DMS153 (cell line): ENCODE data around the gene PRKN.

Experiments
- DNase-seq: peaks from one replicate; lab custom pipeline; 2025; lab: John Stamatoyannopoulos, UW

Gene PRKN

DNA sequence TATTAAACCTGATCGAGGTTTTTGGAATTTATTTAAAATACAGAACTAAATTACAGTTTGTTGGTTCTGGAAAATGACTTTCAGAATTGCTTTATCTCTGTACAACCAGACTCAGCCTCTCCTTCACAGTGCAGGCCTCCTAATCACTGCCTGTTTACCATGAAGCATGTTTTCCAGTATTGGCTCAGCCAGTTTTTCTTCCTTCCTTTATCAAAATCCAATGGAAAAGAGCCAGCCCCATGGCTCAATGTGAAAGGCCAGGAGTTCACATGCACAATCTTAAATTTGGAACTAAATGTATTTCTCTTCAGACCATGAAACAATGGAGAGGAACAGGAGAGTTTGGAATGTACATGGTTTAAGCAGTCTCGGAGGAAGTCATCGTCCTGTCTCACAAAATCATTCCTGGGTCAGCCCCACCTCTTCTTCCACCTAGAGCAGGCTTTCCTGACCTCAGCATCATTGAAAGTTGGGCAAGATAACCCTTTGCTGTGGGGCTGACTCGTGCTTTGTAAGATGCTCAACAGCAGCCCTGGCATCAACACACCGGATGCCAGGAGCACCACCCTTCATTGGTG is 772.8 kb downstream of the PRKN start:
- no peak for DNase-seq

DNA sequence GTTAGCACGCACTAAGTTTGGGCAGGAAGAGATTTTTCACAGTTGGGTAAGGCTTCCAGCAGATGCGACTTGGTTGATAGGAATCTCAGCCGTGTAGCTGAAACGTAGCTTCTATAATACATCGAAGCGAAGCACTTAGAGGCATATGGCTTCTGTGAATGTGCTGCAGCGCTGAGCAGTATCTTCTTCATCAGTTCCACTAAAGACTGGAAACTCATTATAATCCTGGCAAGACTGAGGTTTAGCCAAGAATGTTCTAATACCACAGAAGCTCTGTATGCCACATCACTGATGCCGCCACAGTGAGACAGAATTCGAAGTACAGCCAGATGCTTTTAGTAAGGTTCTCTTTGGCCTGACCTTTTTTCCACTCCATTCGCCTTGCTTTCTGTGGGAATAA is 773.5 kb downstream of the PRKN start:
- DNase-seq, result no peak

DNA sequence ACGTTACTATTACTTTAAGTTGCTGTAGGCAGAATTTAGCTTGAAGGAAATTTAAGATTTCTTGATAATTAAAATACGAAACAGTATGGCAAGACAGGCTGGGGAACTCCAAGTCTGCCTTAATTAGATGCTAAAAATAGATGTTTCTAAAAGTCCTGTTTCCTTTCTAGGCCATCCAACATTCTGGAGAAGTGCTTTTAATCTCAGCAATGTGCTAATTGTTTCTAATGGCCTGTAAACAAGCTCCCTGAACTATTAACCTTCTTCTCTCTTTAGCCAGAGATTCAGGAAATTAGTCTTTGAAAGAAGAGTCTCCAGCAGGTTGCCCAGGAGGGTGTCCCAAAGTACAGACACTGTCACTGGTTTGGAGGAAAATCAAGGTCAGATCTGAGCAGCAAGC is 776.4 kb downstream of the PRKN start:
- DNase-seq, result no peak

GRCh38 chr6:161949531-161949930 is 778.0 kb downstream of the PRKN start:
- DNase-seq, result no peak

GRCh38 chr6:161948462-161948861 is 779.1 kb downstream of the PRKN start:
- DNase-seq, result no peak

DNA sequence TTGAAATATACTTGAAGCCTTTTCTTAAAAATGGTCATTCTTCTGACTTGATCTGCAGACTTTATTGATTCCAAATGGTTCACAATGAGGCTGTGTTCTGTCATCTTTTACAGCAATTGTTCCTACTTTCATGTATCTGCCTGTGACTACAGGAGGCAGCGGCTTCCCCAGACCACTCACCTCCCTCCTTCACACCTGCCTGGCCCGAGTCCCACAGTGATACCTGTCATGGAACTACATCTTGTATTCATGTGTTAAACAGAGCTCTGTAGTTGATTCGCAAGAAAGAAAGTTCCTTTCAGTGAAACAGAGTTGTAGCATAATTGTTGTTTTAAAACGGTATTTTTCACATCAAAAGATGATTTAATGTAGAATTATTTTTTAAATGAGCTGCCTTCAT is 780.2 kb downstream of the PRKN start:
- no peak for DNase-seq

DNA sequence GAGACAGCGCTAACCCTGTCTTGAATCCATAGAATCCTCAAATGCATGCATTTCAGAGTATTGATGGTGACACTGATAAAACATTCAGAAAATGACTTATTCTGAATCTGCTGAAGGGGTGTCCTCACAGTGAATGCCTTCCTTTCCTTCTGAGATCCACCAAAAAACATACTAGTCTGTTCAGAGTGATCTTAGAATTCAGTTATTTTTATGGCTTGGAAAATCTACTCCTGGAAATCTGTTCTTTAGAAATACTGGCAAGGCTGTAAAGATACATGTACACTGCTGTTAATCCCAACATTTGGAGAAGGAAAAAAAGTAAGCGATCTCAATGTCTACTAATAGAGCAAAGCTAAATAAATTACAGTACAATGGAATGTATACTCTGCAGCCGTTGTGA is 781.1 kb downstream of the PRKN start:
- DNase-seq, result no peak

GRCh38 chr6:161943561-161943960 is 784.0 kb downstream of the PRKN start:
- no peak for DNase-seq

GRCh38 chr6:161941565-161941964 is 786.0 kb downstream of the PRKN start:
- DNase-seq, result no peak

DNA sequence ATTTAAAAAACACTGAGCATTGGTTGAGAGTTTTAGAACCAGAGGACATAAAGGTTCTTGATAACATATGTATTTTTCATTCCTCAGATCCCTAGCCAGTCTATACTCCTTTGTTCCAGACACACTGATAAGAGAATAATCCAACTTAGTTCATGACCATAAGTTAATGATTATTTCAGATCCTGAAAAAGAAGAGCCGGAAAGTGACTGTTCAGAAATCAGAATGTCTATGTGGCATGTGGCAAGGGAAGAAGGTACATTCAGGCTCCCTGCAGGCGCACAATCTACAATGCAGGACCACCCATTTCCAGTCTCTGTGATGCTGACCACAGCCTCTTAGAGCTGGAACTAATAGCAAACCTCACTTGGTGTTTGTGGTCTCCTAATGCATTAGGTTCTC is 787.0 kb downstream of the PRKN start:
- no peak for DNase-seq

DNA sequence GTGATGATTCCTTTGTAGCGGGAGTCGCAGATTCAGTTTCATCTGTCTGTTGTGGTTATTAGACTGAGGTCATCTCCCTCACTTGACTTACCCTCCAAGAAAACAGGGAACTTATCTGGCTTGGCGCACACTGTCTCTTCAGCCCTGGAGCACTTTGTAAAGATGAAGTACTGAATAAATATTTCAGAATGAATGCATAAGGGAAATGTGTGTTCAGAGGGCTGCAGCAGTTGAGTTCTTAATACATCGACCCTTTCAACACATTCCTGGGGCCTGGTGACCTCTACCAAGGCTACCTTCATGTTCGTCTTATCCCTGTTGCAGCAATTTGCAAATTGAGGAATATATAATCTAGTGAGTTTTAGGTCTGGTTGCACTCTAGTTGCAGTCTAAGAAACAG is 801.2 kb downstream of the PRKN start:
- no peak for DNase-seq

GRCh38 chr6:161924516-161925116 is 803.0 kb downstream of the PRKN start:
- DNase-seq, result no peak

DNA sequence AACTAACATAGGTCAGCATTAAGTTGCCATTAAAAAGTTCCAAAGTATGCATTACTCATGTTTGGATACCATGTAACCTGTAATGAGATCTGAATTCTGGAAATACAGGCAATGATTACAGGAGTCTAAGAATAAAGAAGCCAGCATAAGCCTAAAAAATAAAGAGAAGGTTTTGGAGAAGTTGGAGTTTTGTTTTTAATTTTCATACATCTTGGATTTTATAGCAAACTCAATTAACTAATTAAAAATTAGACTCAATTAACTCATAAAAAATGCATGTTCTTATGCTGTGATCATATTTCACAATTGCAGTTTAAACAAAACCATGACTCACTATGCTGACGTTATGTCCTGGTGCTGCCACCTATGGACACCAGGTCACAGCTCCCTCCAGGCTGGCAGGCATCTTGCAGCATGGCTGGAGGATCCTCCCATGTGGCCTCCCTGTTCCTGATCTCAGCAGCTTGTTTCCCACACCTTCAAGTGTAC is 804.9 kb downstream of the PRKN start:
- peak; percentile 72 for DNase-seq

DNA sequence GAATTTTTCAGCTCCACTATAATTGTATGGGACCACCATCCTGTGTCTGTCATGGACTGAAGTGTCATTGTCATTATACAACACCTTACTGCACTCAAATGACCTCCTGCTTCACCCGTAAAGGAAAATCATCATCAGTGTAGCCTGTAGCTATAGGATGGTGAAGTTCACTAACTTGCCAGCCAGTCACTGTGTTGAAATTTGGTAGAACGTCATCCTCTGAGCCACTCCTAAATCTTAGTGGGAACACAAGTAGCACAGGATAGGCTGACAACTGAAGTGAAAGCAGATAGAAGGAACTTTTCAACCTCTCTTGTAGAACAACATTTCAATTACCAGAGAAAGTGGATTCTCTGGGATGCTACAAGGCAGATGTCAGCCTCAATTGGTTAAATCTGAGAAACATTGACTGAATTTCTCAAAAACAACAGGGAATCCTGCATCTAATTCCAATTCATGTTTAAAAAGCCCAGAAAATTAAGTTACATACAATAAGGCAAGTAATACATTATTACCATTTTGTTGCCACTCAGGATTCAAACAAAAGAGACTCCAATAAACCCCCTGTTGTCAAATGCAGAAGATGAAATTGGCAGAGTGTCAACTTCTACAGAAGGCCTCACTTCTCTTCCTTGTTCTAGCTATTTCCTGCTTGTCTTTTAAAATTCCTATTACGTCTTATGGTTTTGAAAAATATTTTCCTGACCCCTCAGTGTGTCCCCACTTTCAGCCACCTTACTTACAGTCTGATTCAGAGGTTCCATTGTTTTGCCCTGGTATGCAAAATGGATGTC is 805.8 kb downstream of the PRKN start:
- no peak for DNase-seq

GRCh38 chr6:161919691-161920090 is 807.9 kb downstream of the PRKN start:
- DNase-seq, result no peak

DNA sequence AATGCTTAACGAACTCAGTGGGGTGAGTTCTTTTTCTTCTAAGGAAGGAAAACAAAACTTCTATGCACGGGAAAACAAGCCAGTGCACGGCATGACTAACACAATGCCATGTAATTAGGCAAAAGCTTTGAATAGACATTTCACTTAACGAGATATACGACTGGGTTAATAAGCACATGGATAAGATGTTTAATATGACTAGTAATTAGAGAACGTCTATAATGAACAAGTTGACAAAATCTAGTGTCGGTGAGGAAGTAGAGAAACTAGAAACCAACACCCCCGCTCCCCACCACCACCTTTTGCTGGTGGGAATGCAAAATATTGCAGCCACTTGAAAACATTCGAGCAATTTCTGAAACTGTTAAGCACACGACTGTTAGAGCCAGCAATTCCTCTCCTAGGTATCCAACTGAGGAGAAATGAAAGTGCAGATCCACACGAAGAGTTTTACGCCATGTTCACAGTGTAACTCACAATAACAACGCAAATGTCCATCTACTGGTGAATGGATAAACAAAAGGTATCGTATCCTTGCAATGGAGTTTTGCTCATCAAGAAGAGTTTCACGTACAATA is 808.8 kb downstream of the PRKN start:
- no peak for DNase-seq

DNA sequence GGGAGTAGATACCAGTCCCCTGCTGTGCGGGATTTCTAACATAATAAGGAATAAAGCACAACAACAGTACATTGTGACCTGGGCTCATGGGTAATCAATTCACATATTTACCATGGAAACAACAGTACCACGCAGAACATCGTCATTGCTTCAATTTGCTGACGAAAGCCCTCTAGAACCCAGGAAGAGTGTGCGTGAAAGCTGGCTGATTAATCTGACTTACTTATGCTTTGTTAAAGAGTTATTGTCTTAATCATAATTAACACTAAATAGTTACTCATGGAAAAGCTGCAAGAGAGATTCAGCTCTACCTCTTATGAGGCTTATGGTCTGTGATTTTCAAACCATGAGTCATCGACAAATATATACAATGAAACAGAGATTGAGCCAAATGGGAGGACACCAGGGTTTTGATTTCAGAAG is 809.4 kb downstream of the PRKN start:
- no peak for DNase-seq

GRCh38 chr6:161917645-161918044 is 809.9 kb downstream of the PRKN start:
- DNase-seq, result no peak

DNA sequence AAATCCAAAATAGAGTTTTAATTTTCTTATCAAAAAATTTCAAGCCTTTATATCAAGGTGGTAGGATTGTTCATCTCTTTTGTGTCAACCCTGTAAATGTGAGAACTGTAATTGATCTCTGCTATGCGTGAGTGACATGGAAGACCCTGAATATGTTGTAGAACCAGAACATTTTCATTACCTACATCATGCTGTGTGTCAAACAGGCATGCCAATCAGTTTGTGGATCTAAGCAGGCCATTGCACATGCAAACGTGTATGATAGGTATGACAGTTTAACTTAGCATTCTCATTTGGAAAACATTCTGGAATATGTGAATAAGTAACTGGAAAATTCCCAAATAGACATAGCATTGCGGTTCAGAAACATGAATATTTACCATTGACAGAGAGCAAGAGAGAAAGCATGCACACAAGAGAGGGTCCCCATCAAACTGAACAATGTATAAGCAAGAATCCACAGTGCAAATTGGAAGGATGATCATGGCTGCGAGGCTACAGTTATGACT is 812.1 kb downstream of the PRKN start:
- no peak for DNase-seq

DNA sequence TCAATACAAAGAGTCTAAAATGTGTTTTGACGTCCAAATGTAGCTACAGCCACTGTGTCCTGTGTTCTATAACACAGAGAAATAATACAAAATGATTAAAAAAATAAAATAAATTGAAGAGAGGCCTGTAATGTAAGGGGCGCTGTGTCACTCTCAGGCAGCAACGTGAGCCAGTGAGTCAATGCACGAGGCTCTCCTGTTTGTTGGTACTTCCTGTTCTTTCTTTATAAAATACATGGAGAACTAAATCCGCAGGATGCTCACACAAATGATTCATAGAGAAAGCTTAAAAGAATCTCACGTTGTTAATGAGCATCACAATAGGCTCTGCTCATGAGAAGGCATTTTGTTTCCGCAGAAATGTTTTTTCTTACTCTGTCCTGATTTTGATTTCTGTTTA is 818.7 kb downstream of the PRKN start:
- DNase-seq, result peak; percentile 17

GRCh38 chr6:161906571-161906970 is 821.0 kb downstream of the PRKN start:
- DNase-seq, result no peak

DNA sequence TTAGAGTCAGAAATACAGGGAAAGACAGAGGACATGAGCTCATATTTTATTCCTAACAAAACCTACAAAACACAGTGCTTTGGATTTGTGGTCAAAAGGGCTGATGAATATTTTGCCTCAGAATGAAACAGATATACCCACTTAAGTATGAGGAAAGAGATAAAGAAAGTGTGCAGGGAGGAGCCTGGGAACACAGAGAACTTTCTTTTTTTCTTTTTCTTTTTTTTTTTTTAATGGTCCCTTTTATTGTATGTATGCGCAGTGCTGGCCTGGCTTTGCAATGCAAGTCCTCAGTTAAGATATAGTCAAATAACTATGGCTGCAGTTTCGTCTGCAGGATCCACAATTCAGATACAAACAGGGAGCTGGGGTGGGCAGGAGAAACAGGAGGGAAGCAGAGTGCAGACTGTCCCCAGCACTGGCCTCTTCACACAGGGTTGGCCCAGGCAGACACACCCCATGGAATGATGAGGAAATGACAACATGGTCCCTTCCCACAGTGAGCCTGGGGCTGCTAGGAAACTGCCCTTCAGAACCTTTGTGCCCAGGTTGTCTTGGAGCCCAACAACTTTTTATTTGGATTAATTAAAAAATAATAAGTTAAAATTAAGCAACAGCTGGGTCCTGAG is 823.9 kb downstream of the PRKN start:
- no peak for DNase-seq
